ENCODE measurements around the gene TXNDC15.

Gene TXNDC15

GRCh38 chr5:134887593-134888159 is 13.5 kb downstream of the TXNDC15 start:
- DNase-seq (ENCODE audit: extremely low spot score), result no peak
- TF ChIP-seq SUZ12 (IDR thresholded peaks at IDR 0.05) (no peak), BHLHE40 (IDR thresholded peaks at IDR 0.05; ENCODE audit: borderline replicate concordance) (no peak), FOXM1 (IDR thresholded peaks at IDR 0.05; ENCODE audit: borderline replicate concordance) (no peak), FOXK2 (IDR thresholded peaks at IDR 0.05) (no peak), ARNT (IDR thresholded peaks at IDR 0.05) (no peak), HDGF (IDR thresholded peaks at IDR 0.05; ENCODE audit: borderline replicate concordance) (no peak), PKNOX1 (IDR thresholded peaks at IDR 0.05) (no peak), CTBP1 (IDR thresholded peaks at IDR 0.05; ENCODE audit: borderline replicate concordance) (no peak), TARDBP (IDR thresholded peaks at IDR 0.05) (no peak), ELF4 (IDR thresholded peaks at IDR 0.05) (no peak), NFRKB (IDR thresholded peaks at IDR 0.05) (no peak), SP1 (IDR thresholded peaks at IDR 0.05) (no peak), ZNF384 (IDR thresholded peaks at IDR 0.05) (no peak)
- ChIA-PET POLR2A (no interaction called here), CTCF (no interaction called here)

GRCh38 chr5:134889335-134889734 is 15.2 kb downstream of the TXNDC15 start:
- DNase-seq (ENCODE audit: extremely low spot score), result no peak
- CTCF ChIA-PET, result no interaction called here
- POLR2A ChIA-PET, result interaction anchor here (1.4 kb wide), 1 partner anchor 15 kb away, joined by 3 read pairs; the partner anchor contains the start of gene PCBD2
- no peak for TF ChIP-seq LEF1 (IDR thresholded peaks at IDR 0.05; ENCODE audit: borderline replicate concordance)
- no peak for TF ChIP-seq BHLHE40 (IDR thresholded peaks at IDR 0.05; ENCODE audit: borderline replicate concordance)

GRCh38 chr5:134891473-134891872 is 17.3 kb downstream of the TXNDC15 start:
- POLR2A ChIA-PET, result interaction anchor here (0.6 to 1.4 kb wide), 2 partner anchors 17 to 24 kb away, joined by 4 to 5 read pairs; partner anchors contain the start of gene TXNDC15

GRCh38 chr5:134892282-134892681 is 18.1 kb downstream of the TXNDC15 start:
- POLR2A ChIA-PET, result interaction anchor here (1.4 kb wide), 1 partner anchor 18 kb away, joined by 5 read pairs; the partner anchor contains the start of gene TXNDC15
- CTCF ChIA-PET, result interaction anchor here (0.7 kb wide), 1 partner anchor 12 kb away, joined by 5 read pairs; no protein-coding TSS in a partner anchor
- no peak for DNase-seq (ENCODE audit: extremely low spot score)
- TF ChIP-seq PKNOX1 (IDR thresholded peaks at IDR 0.05) (no peak), HDGF (IDR thresholded peaks at IDR 0.05; ENCODE audit: borderline replicate concordance) (no peak), CTBP1 (IDR thresholded peaks at IDR 0.05; ENCODE audit: borderline replicate concordance) (no peak), LEF1 (IDR thresholded peaks at IDR 0.05; ENCODE audit: borderline replicate concordance) (no peak), NFRKB (IDR thresholded peaks at IDR 0.05) (no peak)

More at GRCh38 chr5:134891473-134891872, 17.3 kb downstream of the TXNDC15 start:
- no peak for TF ChIP-seq PKNOX1 (IDR thresholded peaks at IDR 0.05)
- no peak for TF ChIP-seq LEF1 (IDR thresholded peaks at IDR 0.05; ENCODE audit: borderline replicate concordance)
- no peak for TF ChIP-seq FOXA1 (IDR thresholded peaks at IDR 0.05)
- no peak for TF ChIP-seq CTBP1 (IDR thresholded peaks at IDR 0.05; ENCODE audit: borderline replicate concordance)
- no peak for TF ChIP-seq L3MBTL2 (conservative IDR thresholded peaks at IDR 0.05)
- TF ChIP-seq NFRKB (IDR thresholded peaks at IDR 0.05), result no peak
- TF ChIP-seq ZNF384 (IDR thresholded peaks at IDR 0.05), result no peak
- TF ChIP-seq SUZ12 (IDR thresholded peaks at IDR 0.05), result no peak
- TF ChIP-seq TARDBP (IDR thresholded peaks at IDR 0.05), result no peak
- no peak for TF ChIP-seq ELF4 (IDR thresholded peaks at IDR 0.05)
- no peak for TF ChIP-seq ARNT (IDR thresholded peaks at IDR 0.05)
- TF ChIP-seq FOXK2 (IDR thresholded peaks at IDR 0.05), result no peak
- no peak for TF ChIP-seq BHLHE40 (IDR thresholded peaks at IDR 0.05; ENCODE audit: borderline replicate concordance)
- TF ChIP-seq SP1 (IDR thresholded peaks at IDR 0.05), result no peak
- TF ChIP-seq FOXM1 (IDR thresholded peaks at IDR 0.05; ENCODE audit: borderline replicate concordance), result no peak
- no peak for TF ChIP-seq HDGF (IDR thresholded peaks at IDR 0.05; ENCODE audit: borderline replicate concordance)
- DNase-seq (ENCODE audit: extremely low spot score), result no peak
- CTCF ChIA-PET, result interaction anchor here (0.6 kb wide), 1 partner anchor 145 kb away, joined by 7 read pairs; no protein-coding TSS in a partner anchor

- no peak for DNase-seq (ENCODE audit: extremely low spot score)
- no peak for TF ChIP-seq ARNT (IDR thresholded peaks at IDR 0.05)
- no peak for TF ChIP-seq CTBP1 (IDR thresholded peaks at IDR 0.05; ENCODE audit: borderline replicate concordance)
- TF ChIP-seq FOXK2 (IDR thresholded peaks at IDR 0.05), result no peak
- CTCF ChIA-PET, result no interaction called here
- POLR2A ChIA-PET, result interaction anchor here (1.0 kb wide), 1 partner anchor 19 kb away, joined by 3 read pairs; the partner anchor contains the start of gene TXNDC15
Measured at GRCh38 chr5:134892926-134893325, 18.8 kb downstream of the TXNDC15 start.

GRCh38 chr5:134893748-134894505 is 19.8 kb downstream of the TXNDC15 start:
- POLR2A ChIA-PET, result interaction anchor here (1.0 kb wide), 1 partner anchor 20 kb away, joined by 3 read pairs; the partner anchor contains the start of gene TXNDC15
- CTCF ChIA-PET, result interaction anchor here (0.5 kb wide), 1 partner anchor 91 kb away, joined by 9 read pairs; no protein-coding TSS in a partner anchor
- DNase-seq (ENCODE audit: extremely low spot score), result no peak
- TF ChIP-seq BHLHE40 (IDR thresholded peaks at IDR 0.05; ENCODE audit: borderline replicate concordance), result no peak
- TF ChIP-seq SUZ12 (IDR thresholded peaks at IDR 0.05), result no peak
- no peak for TF ChIP-seq L3MBTL2 (conservative IDR thresholded peaks at IDR 0.05)
- TF ChIP-seq SP1 (IDR thresholded peaks at IDR 0.05), result no peak
- no peak for TF ChIP-seq ELF4 (IDR thresholded peaks at IDR 0.05)
- TF ChIP-seq FOXA1 (IDR thresholded peaks at IDR 0.05), result no peak
